ENCODE results near the gene PLA2G2D.

- TF ChIP-seq CTCF (IDR thresholded peaks at IDR 0.05; ENCODE audit: low read depth, low read length, poor library complexity, severe bottlenecking) (no peak), EZH2phosphoT487 (IDR thresholded peaks at IDR 0.05; ENCODE audit: borderline replicate concordance, low read length) (no peak)
Observed at GRCh38 chr1:20120796-20121195, 1.5 kb upstream of the PLA2G2D start.

Data from DOHH2 (cell line).